Testis (tissue), 5 donors: ENCODE data around the gene RNU1-1. TPM values are rescaled to one million over a fixed set of nuclear protein-coding genes. Genes with fewer than 3 reads are reported as not detected.
"Not testable (repeated sequence)": the region's sequence is repeated elsewhere in the genome, so short reads cannot be mapped to it uniquely, and the experiment has no call there.

Experiments used
- DNase-seq: peaks from one replicate; pipeline ENCODE4 v3.0.0-alpha.2; 2019
- H3K27ac ChIP-seq, 2 donors: fragments of 200-600 bp; sonication (generic); one replicate each; pipeline ENCODE4 v1.5.1; 2019
- H3K27me3 ChIP-seq: fragments of 200-600 bp; sonication (generic); one replicate; pipeline ENCODE4 v1.5.1; 2019
- H3K36me3 ChIP-seq: fragments of 200-600 bp; sonication (generic); one replicate; pipeline ENCODE4 v1.5.1; 2017; ENCODE audit warnings: low read depth; ENCODE audit errors: missing control alignments
- H3K4me1 ChIP-seq: fragments of 200-600 bp; sonication (generic); one replicate; pipeline ENCODE4 v1.5.1; 2019
- H3K4me3 ChIP-seq, 2 donors: fragments of 200-600 bp; sonication (generic); one replicate each; pipeline ENCODE4 v1.5.1; 2017 to 2019
- H3K9me3 ChIP-seq: fragments of 200-600 bp; sonication (generic); one replicate; pipeline ENCODE4 v1.5.1; 2017
- WGBS, 2 donors: methylation state at CpG; one replicate each; pipeline ENCODE4 v1.1.5; 2018; 5-methylcytosine and 5-hydroxymethylcytosine counted together
- intact Hi-C: fragments of 100-400 bp; cut with DNase I; formaldehyde crosslinking; loops from one replicate; pipeline ENCODE4 v1.15.1; 2023; ENCODE audit warnings: low total_unique reads
- long read RNA-seq, 2 donors: transcript quantifications; one replicate each; lab custom pipeline, GENCODE V29; 2026
- polyA plus RNA-seq: library from polyadenylated mRNA; stranded (reverse); fragments of 350-450 nt; fragmentation: Illumina TruSeq; extraction: RNeasy Lipid Tissue Mini Kit (QIAGEN cat#74804); gene quantifications from one replicate; pipeline ENCODE4 v1.2.3, GENCODE V29; 2014; ENCODE audit warnings: low read depth, low replicate concordance; ENCODE audit not compliant: insufficient read depth
- total RNA-seq, 2 donors: library from RNA; depleted of rRNA; stranded (reverse); fragments of >200 nt; gene quantifications; one replicate each; pipeline ENCODE4 v1.2.3, GENCODE V29; 2016

Gene RNU1-1
- total RNA-seq (under 1 TPM; under 0.01 TPM), polyA plus RNA-seq (18.9 TPM)
- long read RNA-seq, donor 1: 0 reads
- long read RNA-seq, donor 2: 0 reads

DNA sequence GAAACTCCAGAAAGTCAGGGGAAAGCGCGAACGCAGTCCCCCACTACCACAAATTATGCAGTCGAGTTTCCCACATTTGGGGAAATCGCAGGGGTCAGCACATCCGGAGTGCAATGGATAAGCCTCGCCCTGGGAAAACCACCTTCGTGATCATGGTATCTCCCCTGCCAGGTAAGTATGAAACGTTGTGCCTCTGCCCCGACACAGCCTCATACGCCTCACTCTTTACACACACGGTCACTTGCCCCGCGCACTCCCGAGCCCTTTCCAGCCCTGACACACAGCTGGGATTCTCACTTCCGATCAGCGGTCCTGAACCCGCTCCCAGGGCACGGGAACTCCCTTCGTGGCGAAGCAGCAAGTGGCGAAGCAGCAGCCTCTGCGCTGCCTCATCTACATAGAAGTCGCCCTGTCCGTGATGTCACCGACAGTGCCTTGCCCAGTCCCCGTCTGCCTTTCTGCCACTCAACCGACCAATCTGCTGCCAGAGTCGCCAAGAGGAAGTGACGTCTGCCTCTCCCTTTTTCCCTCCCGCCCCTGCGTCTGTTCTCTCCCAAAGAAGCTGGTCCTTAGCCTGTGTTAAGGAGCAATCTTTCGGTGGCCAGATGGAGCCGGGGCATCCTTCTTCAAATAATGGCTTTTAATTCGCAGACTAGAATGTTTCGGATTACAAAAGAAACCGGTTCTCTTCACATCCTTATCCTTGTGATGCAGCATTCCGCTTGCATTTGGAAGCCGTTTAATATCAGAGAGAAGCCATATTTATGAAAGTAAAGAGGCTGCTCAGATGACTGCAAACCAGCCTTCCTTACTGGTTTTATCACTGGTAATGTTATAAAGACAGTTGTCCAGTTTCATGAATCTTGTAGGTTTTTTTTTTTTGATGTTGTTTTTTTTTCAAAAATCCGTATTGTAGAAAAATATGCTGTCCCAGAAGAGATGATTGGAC, at the start of gene RNU1-1:
TSS of gene RNU1-1 (minus strand) at position 179 of the 949 bp plus-strand sequence.
- H3K4me1 ChIP-seq, intact Hi-C loops, H3K27me3 ChIP-seq, H3K9me3 ChIP-seq, H3K36me3 ChIP-seq: not testable (repeated sequence)
- Histone ChIP-seq H3K4me3 (peak within 1 kb of the TSS in 1 of 2 donors; percentile 38), H3K27ac (peak within 1 kb of the TSS; percentile 72 to 80)
- WGBS, 2 donors: 4 to 18% methylated on average over 12 to 32 of the region's 40 CpGs
- DNase-seq: peak; percentile 89

DNA sequence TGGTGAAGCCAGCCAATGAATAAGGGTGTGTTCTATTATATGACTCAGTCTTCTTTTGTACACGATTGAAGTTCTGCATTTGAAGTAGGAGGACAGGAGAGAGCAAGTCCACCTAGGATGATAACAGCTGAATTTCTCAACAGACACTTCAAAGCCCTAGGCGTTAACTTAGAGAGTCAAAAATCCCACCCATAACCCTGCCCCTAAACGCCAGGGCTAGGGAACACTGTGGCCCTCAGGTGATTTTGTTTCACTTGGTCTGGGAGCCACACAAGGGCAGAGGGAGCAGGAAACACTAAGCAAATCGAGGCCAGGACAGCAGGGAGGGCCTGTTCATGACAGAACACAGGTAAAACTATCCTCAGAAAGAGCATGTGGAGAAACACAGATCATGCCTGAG, 47.0 kb upstream of the RNU1-1 start:
- DNase-seq, intact Hi-C loops, H3K4me3 ChIP-seq, H3K36me3 ChIP-seq, H3K9me3 ChIP-seq, H3K27ac ChIP-seq, H3K27me3 ChIP-seq, H3K4me1 ChIP-seq: not testable (repeated sequence)
- WGBS, 2 donors: 68 to 85% methylated on average over 3 to 4 of the region's 4 CpGs

DNA sequence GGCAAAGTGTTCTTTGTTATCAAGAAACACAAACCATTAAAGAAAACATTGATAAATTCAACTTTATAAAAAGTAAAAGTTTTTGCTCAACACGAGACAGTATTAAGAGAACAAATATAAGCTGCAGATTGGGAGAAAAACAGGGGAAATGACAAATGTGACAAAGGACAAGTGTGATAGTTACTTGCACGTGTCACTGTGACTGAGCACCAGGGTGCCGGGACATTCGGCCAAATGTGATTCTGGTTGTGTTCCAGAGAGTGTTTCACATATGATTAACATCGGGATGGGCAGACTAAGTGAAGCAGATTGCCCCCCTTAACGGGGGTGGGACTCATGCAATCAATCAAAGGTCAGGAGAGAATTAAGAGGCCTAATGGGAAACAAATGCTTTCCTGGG, 46.4 kb upstream of the RNU1-1 start:
- H3K4me1 ChIP-seq, H3K36me3 ChIP-seq, H3K27ac ChIP-seq, H3K9me3 ChIP-seq, DNase-seq, H3K27me3 ChIP-seq, H3K4me3 ChIP-seq, intact Hi-C loops: not testable (repeated sequence)
- WGBS, 2 donors: 66 to 81% methylated on average over 5 of the region's 6 CpGs

DNA sequence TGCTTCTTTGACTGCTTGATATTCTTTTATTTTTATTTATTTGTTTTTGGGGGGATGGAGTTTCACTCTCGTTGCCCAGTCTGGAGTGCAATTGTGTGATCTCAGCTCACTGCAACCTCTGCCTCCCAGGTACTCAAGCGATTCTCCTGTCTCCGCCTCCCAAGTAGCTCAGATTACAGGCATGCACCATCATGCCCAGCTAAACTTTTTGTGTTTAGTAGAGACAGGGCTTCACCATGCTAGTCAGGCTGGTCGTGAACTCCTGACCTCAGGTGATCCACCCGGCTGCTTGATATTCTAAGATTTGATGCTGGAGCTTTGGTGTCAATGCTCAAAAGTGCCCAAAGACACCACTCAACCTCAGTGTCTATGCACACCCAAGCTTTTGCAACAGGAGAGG, 45.6 kb upstream of the RNU1-1 start:
- H3K4me3 ChIP-seq, DNase-seq, intact Hi-C loops, H3K4me1 ChIP-seq, H3K36me3 ChIP-seq, H3K27ac ChIP-seq, H3K9me3 ChIP-seq, H3K27me3 ChIP-seq: not testable (repeated sequence)
- whole genome bisulfite sequencing, 2 donors: no CpG with 5 or more reads among the region's 5 CpGs

DNA sequence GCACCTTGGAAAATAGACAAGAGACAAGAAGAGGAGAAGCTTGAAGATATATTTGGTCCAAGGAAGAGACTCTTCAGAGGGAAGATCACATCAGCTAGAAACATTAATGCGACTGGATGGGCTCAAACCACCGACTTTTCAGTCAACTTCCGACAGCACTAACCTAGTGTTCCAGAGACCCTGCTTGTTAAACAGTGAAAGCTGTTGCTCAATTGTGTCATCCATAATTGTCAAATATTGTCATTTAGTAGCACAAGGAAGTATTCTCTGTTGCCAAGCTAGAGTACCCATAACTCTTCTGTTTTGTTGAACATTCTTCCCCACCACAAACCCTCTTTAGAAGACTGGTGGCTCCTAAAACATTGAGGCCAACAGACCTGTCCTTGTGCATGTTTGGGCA, 42.9 kb upstream of the RNU1-1 start:
- H3K36me3 ChIP-seq, H3K4me3 ChIP-seq, DNase-seq, H3K27me3 ChIP-seq, H3K27ac ChIP-seq, intact Hi-C loops, H3K9me3 ChIP-seq, H3K4me1 ChIP-seq: not testable (repeated sequence)
- 93 to 100% methylated on average over 3 of the region's 3 CpGs for WGBS, 2 donors

DNA sequence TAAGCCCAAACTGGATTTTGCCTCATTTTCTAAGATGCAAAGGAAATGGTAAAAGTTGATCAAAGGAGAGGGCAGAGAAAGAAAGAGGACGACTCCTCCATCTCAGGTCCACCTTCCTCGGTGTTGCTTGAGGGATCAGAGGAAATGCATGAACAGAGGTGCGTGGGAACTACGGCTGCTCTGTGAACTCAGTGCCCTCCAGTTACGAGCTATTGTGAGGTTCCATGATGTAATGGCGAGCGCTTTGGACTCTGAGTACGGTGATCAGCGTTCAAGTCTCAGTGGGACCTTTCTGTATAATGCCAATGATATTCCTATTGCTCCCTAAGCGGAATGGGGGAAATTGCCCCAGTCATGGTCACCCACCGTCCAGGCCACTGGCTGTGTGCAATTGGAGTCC, 39.2 kb upstream of the RNU1-1 start:
- H3K4me3 ChIP-seq, intact Hi-C loops, H3K4me1 ChIP-seq, H3K27me3 ChIP-seq, DNase-seq, H3K36me3 ChIP-seq, H3K27ac ChIP-seq, H3K9me3 ChIP-seq: not testable (repeated sequence)
- WGBS, 2 donors: 85 to 96% methylated on average over 5 to 9 of the region's 11 CpGs

DNA sequence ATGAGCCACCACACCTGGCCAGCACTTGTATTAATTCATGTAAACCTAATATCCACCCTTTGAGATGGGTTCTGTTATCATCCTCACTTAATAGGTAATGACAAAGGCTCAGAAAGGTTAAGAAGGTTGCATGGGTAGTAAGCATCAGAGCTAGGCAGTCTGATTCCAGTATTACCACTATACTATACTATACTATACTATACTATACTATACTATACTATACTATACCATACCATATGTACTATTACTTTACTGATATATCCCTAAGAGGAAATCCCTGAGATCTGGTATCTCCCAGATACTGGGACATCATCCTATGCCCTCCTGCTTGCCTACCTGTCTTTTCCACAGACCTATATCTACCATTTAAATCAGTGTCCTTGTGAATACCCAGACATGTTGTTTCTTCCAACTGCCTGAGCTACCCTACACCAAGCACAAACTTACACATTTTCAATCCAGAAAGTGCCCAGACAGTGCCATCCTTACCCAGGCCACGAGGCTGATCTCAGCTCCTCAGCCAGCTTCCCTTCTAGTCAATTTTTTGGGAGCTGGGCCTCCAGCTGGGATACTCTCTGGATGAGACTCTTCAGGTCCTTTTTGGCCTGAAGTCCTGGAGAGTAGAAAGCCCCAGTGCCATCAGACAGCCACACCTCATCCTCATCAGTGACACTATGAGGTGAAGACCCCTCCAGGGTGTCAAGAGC, 36.3 kb upstream of the RNU1-1 start:
- H3K27ac ChIP-seq, H3K27me3 ChIP-seq, H3K4me1 ChIP-seq, H3K36me3 ChIP-seq, H3K4me3 ChIP-seq, H3K9me3 ChIP-seq, intact Hi-C loops, DNase-seq: not testable (repeated sequence)
- 75 to 100% methylated on average over 1 of the region's 1 CpG for WGBS, 2 donors

DNA sequence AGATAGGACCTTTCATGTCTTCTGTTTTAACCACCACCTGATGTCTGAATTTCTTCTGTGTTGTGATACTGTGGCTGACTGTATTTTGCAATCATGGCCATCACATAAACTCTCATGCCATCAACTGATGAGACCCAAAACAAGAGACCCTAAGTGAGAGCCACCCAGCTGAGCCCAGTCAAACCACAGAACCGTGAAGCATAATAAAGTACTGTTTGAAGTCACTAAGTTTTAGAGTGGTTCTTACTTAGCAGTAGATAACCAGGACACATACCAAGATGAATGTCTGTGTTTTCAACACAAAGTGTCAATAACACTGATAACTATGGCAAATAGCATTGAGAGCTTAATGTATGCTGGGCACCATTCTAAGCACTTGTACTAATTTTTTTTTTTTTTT, 35.5 kb upstream of the RNU1-1 start:
- 29 to 79% methylated on average over 1 of the region's 1 CpG for WGBS, 2 donors
- H3K4me1 ChIP-seq, intact Hi-C loops: not testable (repeated sequence)

DNA sequence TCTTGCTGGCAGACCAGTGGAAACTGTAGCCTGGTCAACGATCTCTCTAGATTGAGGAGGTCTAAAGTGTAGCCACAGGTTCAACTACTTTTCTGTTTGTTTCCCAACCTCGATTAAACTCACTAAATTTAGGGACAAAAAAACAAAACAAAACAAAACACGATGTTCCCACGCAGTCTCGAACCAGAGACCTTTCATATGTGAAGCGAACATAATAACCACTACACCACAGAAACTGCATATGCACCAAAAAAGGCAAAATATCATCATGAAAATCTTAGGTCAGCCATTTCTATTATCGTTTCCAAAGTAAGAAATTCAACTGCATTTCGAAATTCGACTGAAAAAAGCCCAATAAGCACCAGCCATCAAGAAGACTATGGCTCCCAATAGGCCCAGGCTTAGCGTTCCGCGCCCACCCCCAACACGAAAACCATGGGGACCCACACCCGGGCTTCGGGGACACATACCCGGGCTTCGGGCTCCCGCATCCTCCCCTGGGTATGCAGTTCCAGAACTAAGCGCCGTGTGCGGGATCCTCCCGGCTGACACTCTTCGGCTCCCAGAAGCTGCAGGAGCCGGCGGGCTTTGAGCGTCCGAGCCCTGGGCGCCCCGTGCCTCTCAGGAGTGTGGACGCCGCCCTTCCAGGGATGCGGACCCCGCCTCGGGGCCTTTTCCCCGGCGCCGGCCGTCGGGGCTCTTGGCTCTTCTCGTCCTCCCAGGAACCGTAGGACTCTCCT, 33.6 kb upstream of the RNU1-1 start:
- H3K36me3 ChIP-seq, H3K27ac ChIP-seq, H3K9me3 ChIP-seq, DNase-seq, H3K4me3 ChIP-seq, H3K4me1 ChIP-seq, intact Hi-C loops, H3K27me3 ChIP-seq: not testable (repeated sequence)
- 40 to 53% methylated on average over 2 of the region's 41 CpGs for WGBS, 2 donors

More for the DNA sequence above, 35.5 kb upstream of the RNU1-1 start:
- DNase-seq, H3K27me3 ChIP-seq, H3K27ac ChIP-seq, H3K9me3 ChIP-seq, H3K36me3 ChIP-seq, H3K4me3 ChIP-seq: not testable (repeated sequence)

DNA sequence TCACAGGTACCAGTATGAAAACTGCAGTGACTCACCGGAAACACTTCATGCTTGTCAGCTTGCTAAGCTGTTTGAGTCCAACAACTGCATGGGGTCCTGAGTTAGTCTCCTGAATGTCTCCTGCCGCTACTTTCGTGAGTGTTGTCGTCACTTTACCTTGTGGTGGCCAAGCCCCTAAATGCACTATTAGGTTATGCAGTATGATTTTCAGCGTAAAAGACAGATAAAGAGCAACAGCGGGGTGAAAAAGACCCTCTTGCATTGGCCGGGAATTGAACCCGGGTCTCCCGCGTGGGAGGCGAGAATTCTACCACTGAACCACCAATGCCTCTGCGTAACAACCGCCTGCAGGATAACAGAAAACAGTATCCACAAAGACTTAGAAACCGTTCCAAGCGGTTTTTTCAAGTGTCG, 31.6 kb upstream of the RNU1-1 start:
- WGBS, 2 donors: 29 to 37% methylated on average over 9 to 10 of the region's 16 CpGs
- intact Hi-C loops, H3K4me3 ChIP-seq, H3K27ac ChIP-seq, H3K27me3 ChIP-seq, H3K36me3 ChIP-seq, H3K9me3 ChIP-seq, DNase-seq, H3K4me1 ChIP-seq: not testable (repeated sequence)

DNA sequence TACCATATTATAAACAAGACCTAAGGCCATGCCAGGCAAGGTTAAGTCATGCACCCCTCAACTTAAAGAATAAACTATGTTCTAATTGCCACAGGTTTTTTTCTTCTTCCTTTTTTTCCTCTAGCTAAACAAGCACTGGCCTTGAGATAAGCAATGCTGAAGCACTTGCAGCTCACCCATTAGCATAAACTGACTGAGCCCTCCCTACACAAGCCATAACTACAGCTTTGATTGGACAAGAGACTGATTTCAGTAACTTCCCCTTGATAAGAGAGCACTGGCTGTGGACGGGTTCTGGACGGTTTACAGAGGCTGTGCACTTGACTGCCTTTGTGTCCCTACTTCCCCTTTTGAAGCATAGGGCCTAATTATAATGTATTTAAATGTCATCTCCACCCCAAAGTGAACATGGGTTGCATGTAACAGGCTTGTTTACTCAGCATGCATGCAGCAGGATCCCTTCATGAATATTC, 26.4 kb upstream of the RNU1-1 start:
- H3K27me3 ChIP-seq, DNase-seq, H3K36me3 ChIP-seq, H3K4me1 ChIP-seq, H3K9me3 ChIP-seq, intact Hi-C loops, H3K4me3 ChIP-seq, H3K27ac ChIP-seq: not testable (repeated sequence)
- 0% methylated on average over 1 of the region's 2 CpGs; no CpG with 5 or more reads in 1 of the 2 donors for WGBS, 2 donors
